GM11168 (cell line): ENCODE results near the gene VASH2.

ENCODE experiments used
- in situ Hi-C: fragments of 300-500 bp; cut with MboI; formaldehyde crosslinking; loops from one replicate; pipeline ENCODE4 v1.12.0; 2022; ENCODE audit warnings: low sequenced_read_pairs; ENCODE audit not compliant: unreplicated experiment

The VASH2 gene

GRCh38 chr1:212977781-212978645 is 27.7 kb downstream of the VASH2 start:
- in situ Hi-C loops: no loop called here

GRCh38 chr1:212979340-212980122 is 29.2 kb downstream of the VASH2 start:
- in situ Hi-C loops: no loop called here

- in situ Hi-C loops: no loop called here
Measured at GRCh38 chr1:212980123-212980785, 29.9 kb downstream of the VASH2 start.

- in situ Hi-C loops: no loop called here
Measured at GRCh38 chr1:212981025-212981495, 30.7 kb downstream of the VASH2 start.

DNA sequence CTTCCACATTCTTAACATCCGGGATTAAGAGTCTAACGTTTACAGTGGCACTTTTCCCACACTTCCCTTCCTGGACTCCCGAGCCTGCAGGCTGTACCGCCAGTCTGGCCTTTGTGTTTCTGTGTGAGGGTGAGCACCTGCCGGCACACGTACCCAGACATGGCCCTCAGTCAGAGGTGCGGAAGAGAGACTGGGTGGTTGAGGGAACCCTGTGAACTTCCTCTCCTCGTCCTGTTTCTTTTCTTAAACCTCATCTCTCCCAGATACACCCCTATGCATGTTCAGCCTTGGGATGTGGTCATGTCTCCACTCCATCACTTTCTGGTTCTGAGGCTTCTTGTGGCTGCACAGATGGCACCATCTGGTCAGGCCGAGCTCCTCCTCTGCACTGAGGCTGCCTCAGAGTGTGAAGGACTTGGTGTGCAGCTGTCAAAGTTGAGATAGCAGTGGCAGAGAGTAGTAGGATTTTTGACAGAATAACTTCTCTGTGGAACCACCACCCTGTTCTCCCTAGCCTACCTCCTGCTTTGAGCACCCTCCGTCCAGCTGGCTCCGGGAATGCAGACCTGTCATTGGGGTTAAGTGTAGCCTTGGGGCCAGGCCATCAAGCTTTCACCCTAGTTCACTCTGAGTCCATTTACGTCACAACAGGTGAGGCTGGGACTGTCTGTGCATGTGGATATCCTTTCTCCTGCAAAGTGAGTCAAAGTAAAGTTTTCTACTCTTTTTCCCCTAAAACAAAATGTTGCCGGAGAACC is 31.4 kb downstream of the VASH2 start:
- in situ Hi-C loops: no loop called here

DNA sequence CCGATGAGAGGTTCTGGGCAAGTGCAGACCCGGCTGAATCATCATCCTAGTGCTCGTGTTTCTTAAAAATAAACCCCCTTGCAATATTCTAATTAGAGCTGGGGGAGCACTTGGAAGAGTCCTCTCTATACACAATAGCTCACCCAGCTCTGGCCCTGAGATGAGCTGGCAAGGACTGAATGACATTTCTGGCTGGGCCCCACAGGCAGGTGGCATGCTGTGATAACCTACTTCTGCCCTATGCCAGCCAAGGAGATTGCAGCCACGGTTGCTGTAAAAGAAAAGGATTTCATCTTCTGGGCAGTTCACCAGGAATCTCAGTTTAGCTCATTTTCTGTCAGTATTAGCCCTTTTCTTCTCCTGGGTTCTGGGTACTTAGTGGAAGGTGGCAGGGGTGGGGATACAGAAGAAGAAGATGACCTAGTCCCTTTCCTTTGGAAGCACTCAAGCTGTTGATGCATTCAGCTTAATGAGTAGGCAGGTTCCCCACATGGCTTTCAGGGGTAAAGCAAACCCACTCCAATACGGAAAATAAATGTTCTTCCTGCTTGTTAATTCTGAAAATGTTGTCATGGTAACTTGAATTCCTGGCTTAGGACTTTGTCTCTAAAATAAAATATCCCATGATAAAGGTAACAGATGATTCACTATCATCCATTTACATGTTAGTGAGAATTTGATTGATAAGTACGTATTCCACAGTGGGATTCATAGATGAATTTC is 32.2 kb downstream of the VASH2 start:
- in situ Hi-C loops: no loop called here

- in situ Hi-C loops: no loop called here
Measured at GRCh38 chr1:212983482-212983881, 33.1 kb downstream of the VASH2 start.

DNA sequence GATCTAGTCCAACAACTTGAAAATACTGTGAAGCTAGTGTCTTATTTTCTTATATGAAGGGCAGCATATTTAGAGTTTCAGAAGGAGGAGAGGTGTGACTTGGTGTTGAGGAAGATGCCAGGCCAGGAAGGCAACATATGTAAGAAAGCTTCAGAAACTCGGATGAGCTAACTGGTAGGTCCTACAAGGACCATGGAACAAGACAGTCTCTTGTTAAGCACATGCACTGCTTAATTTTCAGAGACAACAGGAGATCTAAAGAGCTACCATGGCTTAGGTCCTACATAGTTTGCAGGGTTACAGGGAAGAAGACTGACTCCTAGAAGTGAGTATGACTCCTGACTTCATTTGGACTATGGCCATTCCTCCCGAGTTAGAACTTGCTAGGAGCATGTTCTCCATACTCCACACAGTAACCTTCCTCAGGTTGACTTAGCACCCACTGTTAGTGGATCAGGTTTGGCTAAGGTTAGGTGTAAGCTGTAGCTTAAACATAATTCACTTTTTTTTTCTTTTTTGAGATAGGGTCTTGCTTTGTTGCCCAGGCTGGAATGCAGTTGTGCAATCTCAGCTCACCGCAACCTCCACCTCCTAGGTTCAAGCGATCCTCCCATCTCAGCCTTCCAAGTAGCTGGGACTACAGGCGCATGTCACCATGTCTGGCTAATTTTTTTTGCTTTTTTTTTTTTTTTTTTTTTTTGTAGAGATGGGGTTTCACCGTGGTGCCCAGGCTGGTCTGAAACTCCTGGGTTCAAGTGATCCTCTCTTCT is 34.4 kb downstream of the VASH2 start:
- in situ Hi-C loops: no loop called here

DNA sequence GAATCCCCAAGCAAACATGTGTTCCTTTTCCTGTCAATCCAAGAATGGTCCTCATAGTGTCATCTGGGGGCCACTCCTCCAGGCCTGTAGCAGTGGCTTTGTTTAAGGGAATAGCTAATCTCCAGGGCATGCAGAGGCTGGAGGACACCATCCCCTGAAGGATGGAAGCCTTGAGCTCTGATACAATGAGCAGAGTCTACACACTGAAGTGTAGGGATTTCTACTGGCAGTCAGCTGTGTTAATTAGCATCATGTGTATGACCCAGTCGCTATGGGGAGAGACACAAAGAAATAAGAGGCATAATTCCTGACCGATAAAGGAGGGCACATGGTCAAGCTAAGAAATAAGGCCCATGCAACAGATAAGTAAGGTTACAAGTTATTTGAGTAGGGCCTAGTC is 36.2 kb downstream of the VASH2 start:
- in situ Hi-C loops: no loop called here

- in situ Hi-C loops: no loop called here
Measured at GRCh38 chr1:212987702-212988322, 37.5 kb downstream of the VASH2 start.

DNA sequence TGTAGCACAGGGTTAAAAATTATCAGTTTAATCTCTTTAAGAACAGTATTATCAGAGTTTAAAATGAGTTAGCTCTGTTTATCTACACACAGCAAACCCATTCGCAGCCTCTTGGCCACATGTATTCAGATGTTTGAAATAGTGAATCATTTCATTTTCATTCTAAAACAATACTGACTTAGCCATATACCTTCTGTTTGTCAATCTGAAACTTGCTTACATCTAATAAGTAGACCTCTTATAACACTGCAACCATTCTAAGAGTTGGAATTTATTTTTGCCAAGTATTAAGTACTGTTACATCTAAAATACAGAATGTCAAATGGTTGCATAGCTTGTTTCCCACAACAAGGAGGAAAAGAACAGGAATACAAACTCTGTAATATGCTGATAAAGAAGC is 39.9 kb downstream of the VASH2 start:
- in situ Hi-C loops: loop anchor here (10.0 kb wide), 1 partner anchor 175 kb away; no protein-coding TSS in a partner anchor

DNA sequence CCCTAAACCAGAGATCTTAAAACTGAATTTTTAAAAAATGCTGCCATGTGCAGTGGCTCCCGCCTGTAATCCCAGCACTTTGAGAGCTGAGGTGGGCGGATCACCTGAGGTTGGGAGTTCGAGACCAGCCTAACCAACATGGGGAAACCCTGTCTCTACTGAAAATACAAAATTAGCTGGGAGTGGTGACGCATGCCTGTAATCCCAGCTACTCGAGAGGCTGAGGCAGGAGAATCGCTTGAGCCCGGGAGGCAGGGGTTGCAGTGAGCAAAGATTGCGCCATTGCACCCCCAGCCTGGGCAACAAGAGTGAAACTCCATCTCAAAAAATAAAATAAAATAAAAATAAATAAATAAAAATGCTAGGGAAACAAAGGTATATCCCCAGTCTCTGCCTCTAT is 43.6 kb downstream of the VASH2 start:
- in situ Hi-C loops: loop anchor here (10.0 kb wide), 1 partner anchor 179 kb away; no protein-coding TSS in a partner anchor

- in situ Hi-C loops: loop anchor here (10.0 kb wide), 1 partner anchor 180 kb away; no protein-coding TSS in a partner anchor
Measured at GRCh38 chr1:212994926-212995325, 44.6 kb downstream of the VASH2 start.

DNA sequence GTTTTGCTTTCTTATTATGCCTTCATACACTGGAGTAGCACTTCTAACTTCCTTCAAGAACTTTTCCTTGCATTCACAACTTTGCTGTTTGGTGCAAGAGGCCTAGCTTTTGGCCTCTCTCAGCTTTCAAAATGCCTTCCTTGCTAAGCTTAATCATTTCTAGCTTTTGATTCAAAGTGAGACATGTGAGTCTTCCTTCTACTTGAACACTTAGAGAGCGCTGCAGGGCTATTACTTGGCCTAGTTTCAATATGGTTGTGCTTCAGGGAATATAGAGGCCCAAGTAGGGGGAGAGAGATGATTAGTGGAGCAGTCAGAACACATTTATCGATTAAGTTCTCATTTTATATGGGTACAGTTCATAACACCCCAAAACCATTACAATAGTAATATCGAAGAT is 52.9 kb downstream of the VASH2 start:
- in situ Hi-C loops: no loop called here

DNA sequence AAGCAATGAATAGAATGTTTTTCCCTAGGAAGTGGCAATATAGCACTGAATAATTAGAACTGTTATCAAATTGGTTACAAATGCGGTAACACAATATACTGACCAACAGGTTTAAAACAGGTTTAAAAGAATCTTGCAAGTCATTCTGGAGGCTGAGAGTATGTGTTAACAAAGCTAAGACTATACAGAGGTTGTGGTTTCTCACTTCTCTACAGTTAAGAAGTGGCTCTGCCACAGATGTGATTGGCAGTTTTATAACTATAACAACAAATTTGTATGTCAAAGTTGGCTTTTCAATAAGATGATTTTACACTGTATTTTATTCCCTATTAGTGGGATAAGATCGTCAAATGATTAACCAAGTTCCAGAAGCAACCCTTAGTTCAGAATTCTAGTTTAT is 58.2 kb downstream of the VASH2 start:
- in situ Hi-C loops: no loop called here

DNA sequence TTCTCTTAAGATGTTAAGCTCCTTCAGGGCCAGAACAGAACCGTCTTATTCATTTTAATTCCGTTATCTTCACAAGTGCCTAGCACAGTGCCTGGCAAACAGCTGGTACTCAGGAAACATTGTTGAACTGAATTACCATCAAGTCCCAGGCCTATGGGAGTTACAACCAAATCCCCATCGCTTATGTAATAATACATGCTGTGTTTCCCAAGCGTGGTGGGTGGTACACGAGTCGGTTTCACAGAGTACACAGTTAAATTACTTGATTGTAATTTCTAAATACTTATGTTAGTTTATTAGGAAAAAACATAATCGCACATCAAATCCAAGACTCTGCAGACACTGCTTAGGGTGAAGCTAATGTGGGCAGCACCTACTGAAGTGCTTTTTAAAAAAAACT is 64.3 kb downstream of the VASH2 start:
- in situ Hi-C loops: no loop called here

- in situ Hi-C loops: no loop called here
Measured at GRCh38 chr1:213015099-213016050, 65.0 kb downstream of the VASH2 start, which contains the start of gene ANGEL2. Gene ANGEL2 (minus strand): TSS chr1:213015867. CDS start chr1:213015671, 196 bp downstream.
